ENCODE results near the gene THRA.
"Not testable (repeated sequence)": the region's sequence is repeated elsewhere in the genome, so short reads cannot be mapped to it uniquely, and the experiment has no call there.

THRA gene

DNA sequence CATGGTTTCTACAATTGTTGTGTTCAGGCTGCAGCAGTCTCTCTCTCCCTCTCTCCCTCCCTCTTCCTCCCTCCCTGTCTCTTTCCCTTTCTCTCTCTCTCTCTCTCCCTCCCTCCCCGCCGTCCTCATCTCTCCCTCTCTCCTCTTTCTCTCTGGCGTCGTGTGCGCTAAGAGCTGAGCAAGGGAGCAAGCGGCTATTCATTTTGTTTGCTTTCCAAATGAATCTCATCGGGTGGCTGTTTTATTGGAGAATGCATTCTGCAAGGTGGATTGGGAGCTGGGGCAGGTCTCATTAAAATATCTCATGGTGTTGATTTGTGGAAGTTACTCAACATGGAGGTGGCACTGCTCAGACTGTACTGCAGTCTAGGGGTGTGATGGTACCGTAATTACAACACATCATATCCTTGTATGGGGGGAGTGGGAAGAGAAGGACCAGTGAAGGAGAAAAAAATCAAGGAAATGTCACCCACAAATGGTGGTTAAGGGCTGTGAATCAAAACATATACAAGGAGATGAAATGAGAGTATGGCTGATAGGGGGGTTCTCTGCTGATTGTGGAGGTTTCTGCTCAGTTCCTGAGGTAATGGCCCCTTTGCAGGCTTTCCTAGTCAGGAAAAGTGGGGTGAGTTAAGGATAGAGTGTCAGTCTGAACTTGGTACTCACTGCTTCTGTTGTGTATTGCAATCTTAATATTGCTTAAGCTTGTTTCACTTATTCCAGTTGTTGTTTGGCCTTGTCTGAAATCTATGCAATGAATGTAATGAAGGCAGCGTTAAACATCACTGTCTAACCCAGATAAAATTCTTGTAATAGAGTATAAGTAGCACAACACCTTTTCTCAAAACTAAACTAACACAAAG is 61.7 kb downstream of the THRA start:
- H3K4me3 ChIP-seq: peak overlapping the region; percentile 77 to 98 (median 94)
- H3K27ac ChIP-seq: peak overlapping the region in 17 of 21 experiments; percentile 31 to 100 (median 98)

DNA sequence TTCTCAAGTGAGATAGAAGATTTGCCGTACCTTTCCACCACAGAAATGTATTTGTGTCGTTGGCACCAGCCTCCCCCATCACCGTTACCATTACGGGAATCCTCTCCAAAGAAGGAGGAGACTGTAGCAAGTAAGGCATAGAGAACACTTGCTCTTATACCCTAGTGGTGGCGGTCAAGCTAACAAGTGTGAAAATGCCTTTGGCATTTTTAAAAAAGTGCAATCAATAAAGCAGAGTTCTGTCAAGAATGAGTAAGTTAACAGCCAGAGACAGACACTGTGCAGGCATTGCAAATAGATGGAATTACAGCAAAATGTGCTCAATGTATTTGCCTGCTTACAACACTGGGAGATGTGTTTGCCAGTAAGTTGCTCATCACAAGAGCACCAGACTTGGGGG is 66.7 kb downstream of the THRA start:
- peak overlapping the region in 1 of 21 experiments; percentile 44 for H3K27ac ChIP-seq

DNA sequence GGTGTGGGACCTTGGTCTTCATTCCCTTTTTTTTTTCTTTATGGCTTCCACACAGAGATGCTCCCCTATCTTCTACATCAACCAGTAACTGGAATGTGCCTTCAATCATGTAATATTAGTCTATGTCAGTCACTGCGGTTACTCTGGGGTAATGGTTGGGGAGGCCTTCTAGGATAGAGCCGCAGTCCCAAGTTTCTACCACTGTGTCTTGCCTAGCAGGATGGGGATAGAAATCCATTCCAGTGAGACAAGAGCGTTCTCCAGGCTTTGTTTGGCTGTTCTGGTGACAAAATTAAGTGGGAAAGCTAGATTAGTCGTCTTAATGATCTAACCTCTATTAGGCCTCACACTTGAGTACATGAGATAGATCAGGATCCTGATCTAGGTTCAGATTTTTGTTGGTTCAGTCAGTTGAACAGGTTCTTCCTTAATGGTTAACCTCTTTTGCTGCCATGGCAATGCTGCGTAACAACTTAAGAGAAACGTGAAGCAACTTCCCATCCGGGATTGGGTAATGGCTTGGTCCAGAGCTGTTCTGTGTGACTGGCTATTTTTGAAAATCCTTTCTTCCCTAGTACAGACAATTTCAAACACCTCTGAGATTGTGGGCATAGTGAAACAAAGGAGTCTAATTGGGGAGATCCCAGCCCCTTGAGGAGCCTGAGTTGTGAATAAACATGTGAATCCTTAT is 67.7 kb downstream of the THRA start:
- Histone ChIP-seq H3K27ac (peak overlapping the region in 10 of 21 experiments; percentile 0 to 67 (median 22)), H3K4me3 (no peak overlapping the region)

More for the DNA sequence above, 66.7 kb downstream of the THRA start:
- H3K4me3 ChIP-seq: no peak overlapping the region

DNA sequence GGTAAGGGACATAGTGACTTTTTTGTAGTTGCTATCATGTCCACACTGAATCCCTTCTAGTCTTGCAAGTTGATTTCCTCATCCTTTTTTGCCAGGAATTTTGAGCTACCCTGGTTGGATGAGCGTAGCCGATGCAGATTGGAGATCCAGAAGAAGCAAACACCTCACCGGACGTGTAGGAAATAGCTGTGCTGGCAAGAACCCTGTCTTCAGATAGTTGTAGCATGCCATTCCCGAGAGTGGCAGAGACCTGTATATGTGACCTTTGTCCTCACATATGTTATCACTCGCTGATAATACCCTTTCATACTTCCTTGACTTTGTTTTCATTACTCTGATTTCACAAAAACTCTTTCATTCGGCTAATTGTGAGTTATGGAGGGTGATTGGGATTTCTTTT is 71.4 kb downstream of the THRA start:
- H3K27ac ChIP-seq: peak overlapping the region in 1 of 21 experiments; percentile 45
- H3K4me3 ChIP-seq: no peak overlapping the region

DNA sequence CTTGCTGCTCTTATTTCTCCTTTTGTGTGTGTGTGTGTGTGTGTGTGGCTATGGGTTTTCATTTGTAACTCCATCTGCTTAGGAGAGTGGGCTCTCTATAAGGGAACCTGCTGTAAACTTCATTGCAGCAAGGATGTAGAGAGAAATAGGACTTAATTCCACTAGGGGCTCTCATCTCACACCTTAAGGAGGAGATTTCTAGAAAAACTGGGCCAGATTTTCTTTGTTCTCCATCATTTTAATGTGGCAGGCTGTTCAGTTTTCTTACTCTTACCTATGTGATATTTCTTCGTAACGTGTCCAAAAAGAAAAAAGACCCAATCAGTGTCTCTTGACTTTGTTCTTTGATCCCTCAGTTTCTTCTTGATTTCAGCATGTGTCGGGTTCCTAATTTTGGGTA is 73.1 kb downstream of the THRA start:
- Histone ChIP-seq H3K27ac (peak overlapping the region in 1 of 21 experiments; percentile 24), H3K4me3 (no peak overlapping the region)

DNA sequence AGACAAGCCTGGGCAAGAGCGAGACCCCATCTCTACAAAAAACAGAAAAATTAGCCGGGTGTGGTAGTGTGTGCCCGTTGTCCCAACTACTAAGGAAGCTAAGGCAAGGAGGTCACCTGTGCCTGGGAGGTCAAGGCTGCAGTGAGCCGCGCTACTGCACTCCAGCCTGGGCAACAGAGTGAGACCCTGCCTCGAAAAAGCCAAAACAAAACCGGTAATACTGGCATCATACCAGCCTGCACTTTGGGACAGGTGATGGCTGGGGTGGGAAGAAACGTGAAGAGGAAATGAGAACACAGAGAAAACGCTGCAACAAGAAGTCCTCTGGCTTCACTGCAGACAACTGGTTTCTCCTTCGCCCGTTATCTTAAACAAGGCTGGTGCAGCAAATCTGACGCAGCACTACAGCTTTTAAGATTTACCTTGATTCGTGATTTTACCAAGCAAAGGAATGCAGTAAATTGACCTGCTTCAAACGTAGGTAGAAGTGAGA is 76.8 kb downstream of the THRA start:
- Histone ChIP-seq H3K27ac (peak overlapping the region in 20 of 21 experiments; percentile 84 to 100 (median 96)), H3K4me3 (peak overlapping the region; percentile 53 to 86 (median 79))

DNA sequence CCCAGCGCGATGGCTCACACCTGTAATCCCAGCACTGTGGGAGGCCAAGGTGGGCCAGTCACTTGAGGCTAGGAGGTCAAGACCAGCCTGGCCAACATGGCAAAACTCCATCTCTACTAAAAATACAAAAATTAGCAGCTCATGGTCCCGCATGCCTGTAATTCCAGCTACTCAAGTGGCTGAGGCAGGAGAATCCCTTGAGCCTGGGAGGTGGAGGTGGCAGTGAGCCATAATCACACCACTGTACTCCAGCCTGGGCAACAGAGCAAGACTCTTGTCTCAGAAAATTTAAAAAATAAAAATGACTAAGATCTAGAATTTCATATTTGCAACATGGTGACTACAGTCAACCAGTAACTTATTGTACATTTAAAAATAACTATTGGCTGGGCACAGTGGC is 80.4 kb downstream of the THRA start:
- H3K4me3 ChIP-seq, H3K27ac ChIP-seq: not testable (repeated sequence)
